Suppressor macrophage treated with lipopolysaccharide for 4 hours (primary cell): Measurements from ENCODE around the gene TSKU.
"Not testable (repeated sequence)": the region's sequence is repeated elsewhere in the genome, so short reads cannot be mapped to it uniquely, and the experiment has no call there.

ENCODE experiments used
- DNase-seq: peaks from one replicate; pipeline ENCODE4 v3.0.0-alpha.2; 2020

Gene TSKU

GRCh38 chr11:76803023-76803422 lies 19.9 kb downstream of the TSKU start:
- peak; percentile 27 for DNase-seq

- peak; percentile 81 for DNase-seq
Measured at GRCh38 chr11:76803811-76804600, 20.9 kb downstream of the TSKU start.

- peak; percentile 30 for DNase-seq
Measured at GRCh38 chr11:76805206-76805913, 22.2 kb downstream of the TSKU start.

GRCh38 chr11:76806131-76806530 lies 23.0 kb downstream of the TSKU start:
- no peak for DNase-seq

- no peak for DNase-seq
Measured at GRCh38 chr11:76806608-76807205, 23.6 kb downstream of the TSKU start.

GRCh38 chr11:76807206-76807875 lies 24.2 kb downstream of the TSKU start:
- peak; percentile 88 for DNase-seq

- no peak for DNase-seq
Measured at GRCh38 chr11:76808171-76808570, 25.0 kb downstream of the TSKU start.

- DNase-seq, result no peak
Measured at GRCh38 chr11:76808996-76809395, 25.8 kb downstream of the TSKU start.

- DNase-seq, result peak; percentile 75
Measured at GRCh38 chr11:76810151-76810853, 27.1 kb downstream of the TSKU start.

GRCh38 chr11:76811259-76811658 lies 28.1 kb downstream of the TSKU start:
- no peak for DNase-seq

GRCh38 chr11:76814414-76814813 lies 31.3 kb downstream of the TSKU start:
- DNase-seq, result no peak

- not testable (repeated sequence) for DNase-seq
Measured at GRCh38 chr11:76815678-76816077, 32.5 kb downstream of the TSKU start.

- peak; percentile 28 for DNase-seq
Measured at GRCh38 chr11:76820184-76820566, 37.0 kb downstream of the TSKU start.

GRCh38 chr11:76821396-76821795 lies 38.2 kb downstream of the TSKU start:
- DNase-seq, result not testable (repeated sequence)

- no peak for DNase-seq
Measured at GRCh38 chr11:76822406-76822805, 39.2 kb downstream of the TSKU start.

GRCh38 chr11:76823481-76824028 lies 40.4 kb downstream of the TSKU start:
- DNase-seq, result peak; percentile 80

- DNase-seq, result peak; percentile 76
Measured at GRCh38 chr11:76824083-76824939, 41.2 kb downstream of the TSKU start.

GRCh38 chr11:76824980-76825725 lies 42.0 kb downstream of the TSKU start:
- DNase-seq, result no peak

- peak; percentile 13 for DNase-seq
Measured at GRCh38 chr11:76825726-76826396, 42.7 kb downstream of the TSKU start.

- not testable (repeated sequence) for DNase-seq
Measured at GRCh38 chr11:76826508-76826907, 43.4 kb downstream of the TSKU start.
